DOHH2 (cell line): ENCODE measurements around the gene ZFP1.
"Not testable (repeated sequence)": the region's sequence is repeated elsewhere in the genome, so short reads cannot be mapped to it uniquely, and the experiment has no call there.

ENCODE experiments used
- CTCF ChIP-seq: fragments of 200-600 bp; sonication (generic); IDR thresholded peaks from one replicate; pipeline ENCODE4 v1.5.1; 2014; ENCODE audit warnings: antibody characterized with exemption, mild to moderate bottlenecking, low read depth, low read length; ENCODE audit not compliant: poor library complexity, severe bottlenecking
- EZH2phosphoT487 ChIP-seq: fragments of 200-600 bp; sonication (generic); IDR thresholded peaks from 2 replicates; pipeline ENCODE4 v1.6.1; 2017; ENCODE audit warnings: borderline replicate concordance, mild to moderate bottlenecking, antibody characterized with exemption, low read length, moderate library complexity, mixed read lengths

GRCh38 chr16:75204905-75205304 lies 56.6 kb downstream of the ZFP1 start:
- not testable (repeated sequence) for TF ChIP-seq CTCF, EZH2phosphoT487
